Fibroblast of skin of right quadriceps (primary cell): ENCODE data around the gene TXNL4A.
A peak's percentile ranks its signal among the peaks of the same experiment; 100 is the strongest.

ENCODE experiments used
- DNase-seq: peaks from one replicate; pipeline ENCODE4 v3.0.0-alpha.2; 2013

The TXNL4A gene

GRCh38 chr18:79933765-79934164, 54.6 kb downstream of the TXNL4A start:
- peak; percentile 78 for DNase-seq

GRCh38 chr18:79932907-79933306, 55.5 kb downstream of the TXNL4A start:
- DNase-seq = no peak

- no peak for DNase-seq
Measured at GRCh38 chr18:79931475-79931874, 56.9 kb downstream of the TXNL4A start.

GRCh38 chr18:79930020-79930642, 58.2 kb downstream of the TXNL4A start:
- DNase-seq = no peak

- no peak for DNase-seq
Measured at GRCh38 chr18:79928563-79928960, 59.8 kb downstream of the TXNL4A start.

- no peak for DNase-seq
Measured at GRCh38 chr18:79927607-79928562, 60.5 kb downstream of the TXNL4A start.

- no peak for DNase-seq
Measured at GRCh38 chr18:79926715-79927606, 61.4 kb downstream of the TXNL4A start.

- DNase-seq = no peak
Measured at GRCh38 chr18:79926306-79926705, 62.1 kb downstream of the TXNL4A start.

GRCh38 chr18:79924814-79925731, 63.3 kb downstream of the TXNL4A start:
- DNase-seq = no peak

- no peak for DNase-seq
Measured at GRCh38 chr18:79923896-79924585, 64.3 kb downstream of the TXNL4A start.

GRCh38 chr18:79922971-79923411, 65.4 kb downstream of the TXNL4A start:
- no peak for DNase-seq

GRCh38 chr18:79921984-79922965, 66.1 kb downstream of the TXNL4A start:
- DNase-seq = no peak
